NCI-H82 treated with DMSO at 0.1 percent for 48 hours (cell line): ENCODE measurements around the gene TDP1.

Experiments used
- DNase-seq: peaks from one replicate; lab custom pipeline; 2025; ENCODE audit not compliant: unreplicated experiment; lab: John Stamatoyannopoulos, UW

Gene TDP1

DNA sequence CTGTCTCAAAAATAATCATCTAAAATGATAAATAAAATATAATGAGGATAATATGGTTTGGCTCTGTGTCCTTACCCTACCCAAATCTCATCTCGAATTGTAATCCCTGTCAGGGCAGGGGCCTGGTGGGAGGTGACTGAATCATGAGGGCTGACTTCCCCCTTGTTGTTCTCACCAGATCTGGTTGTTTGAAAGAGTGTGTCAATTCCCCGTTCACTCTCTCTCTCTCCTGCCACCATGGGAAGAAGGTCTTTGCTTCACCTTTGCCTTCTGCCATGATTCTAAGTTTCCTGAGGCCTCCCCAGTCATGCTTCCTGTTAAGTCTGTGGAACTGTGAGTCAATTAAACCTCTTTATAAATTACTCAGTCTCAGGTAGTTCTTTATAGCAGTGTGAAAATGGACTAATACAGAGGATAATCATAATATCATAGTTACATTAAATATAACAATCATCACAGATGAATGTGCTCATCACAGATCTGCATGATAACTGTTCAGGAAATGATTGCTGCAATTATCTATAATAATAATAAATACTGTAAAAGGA, 13.8 kb upstream of the TDP1 start:
- DNase-seq = no peak

DNA sequence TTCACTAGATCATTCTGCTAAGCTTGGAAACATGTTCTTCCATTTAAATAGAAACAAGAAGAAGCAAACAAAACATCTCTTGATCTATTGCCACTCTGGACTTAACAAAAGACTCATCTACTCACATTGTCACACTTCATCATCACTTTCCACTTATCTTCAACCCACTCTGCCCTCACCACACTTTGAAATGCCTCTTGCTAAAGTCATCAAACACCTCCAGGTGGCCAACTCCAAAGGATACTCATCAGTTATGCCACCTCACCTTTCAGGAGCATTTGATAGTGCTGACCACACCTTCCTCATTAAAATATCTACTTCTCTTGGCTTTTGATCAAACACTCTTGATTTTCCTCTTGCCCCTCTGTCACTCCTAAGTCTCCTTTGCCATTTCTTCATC, 8.4 kb upstream of the TDP1 start:
- no peak for DNase-seq

DNA sequence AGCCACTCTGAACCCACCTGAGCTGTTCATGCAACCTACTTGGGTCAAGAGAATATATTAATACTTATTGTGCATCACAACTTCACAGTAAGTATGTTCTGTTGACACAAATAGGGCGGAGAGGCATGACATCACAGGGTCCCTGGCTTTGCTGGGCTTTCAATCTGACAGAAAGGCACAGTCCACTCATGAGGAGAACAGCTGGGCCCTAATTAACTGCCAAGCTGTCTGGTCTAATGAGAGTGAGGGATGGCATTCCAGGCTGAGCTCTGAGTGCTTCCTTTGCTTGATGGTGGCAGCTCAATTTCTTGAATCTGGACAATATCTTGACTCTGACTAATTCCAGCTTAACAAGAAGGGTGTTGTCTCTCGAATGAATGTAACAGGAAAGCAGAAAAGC, 3.2 kb upstream of the TDP1 start:
- DNase-seq = no peak

DNA sequence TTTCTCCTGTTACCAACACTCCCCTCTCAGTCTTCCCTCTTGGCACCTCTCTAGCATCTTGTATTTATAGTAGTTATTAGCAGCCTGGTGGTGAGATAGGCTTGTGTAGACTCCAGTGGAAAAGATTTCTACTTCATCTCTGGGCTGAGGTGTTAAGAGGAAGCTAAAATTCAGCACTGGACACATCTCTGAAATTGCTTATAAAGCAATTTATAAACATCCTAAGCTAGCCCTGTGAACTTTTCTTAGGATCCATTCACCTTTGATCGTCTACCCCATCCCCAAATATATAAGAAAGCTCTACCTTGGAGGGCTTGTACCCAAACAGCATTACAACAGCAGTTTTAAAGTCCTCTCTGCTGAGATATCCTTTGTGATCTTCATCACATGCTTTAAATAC, 2.1 kb upstream of the TDP1 start:
- DNase-seq = no peak

DNA sequence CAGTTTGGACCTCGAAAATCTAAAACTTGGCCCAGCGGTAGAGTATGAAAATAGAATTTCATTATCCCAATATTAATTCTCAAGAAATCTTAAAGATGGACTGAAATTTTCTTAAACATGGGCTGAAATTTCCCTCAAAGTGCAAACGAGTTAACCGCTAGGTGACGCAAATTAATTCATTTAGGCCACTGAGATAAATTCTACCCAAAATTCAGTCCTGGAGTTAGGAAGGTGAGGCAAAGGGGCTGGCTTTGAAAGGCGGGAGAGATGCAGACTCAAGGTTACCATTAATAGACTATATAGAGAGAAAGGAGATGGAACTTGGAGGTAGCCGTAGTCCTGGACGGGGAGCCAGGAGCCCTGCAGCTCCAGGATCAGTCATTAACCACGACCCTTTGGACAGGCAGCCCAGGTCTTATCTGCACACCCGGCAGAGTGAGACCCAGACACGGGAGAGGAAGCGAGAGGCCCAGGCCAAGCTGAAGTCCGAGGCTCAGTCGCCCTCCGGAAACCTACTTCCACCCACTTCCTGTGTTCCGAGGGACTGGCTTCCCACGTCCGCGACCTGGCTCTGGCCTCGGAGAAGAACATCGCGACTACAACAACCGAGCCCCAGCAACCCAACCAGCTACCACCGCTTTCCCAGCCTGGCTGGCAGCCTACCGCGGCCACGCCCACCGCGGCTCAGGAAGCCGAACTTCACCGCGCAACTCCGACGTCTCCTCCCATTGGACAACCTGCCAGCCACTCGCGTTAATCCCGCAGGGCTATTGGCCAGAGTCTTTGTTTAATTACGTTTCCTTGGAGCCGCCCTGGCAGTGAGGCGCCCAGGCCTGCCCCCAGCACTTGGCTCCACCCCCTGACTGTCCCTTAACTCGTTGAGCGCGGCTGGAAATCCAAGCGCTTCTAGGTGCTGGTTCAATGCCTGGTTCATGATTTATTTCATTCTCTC, 1.4 kb upstream of the TDP1 start, which contains the start of gene EFCAB11:
EFCAB11 (minus strand) TSS at position 661 of the 952 bp plus-strand sequence; CDS start at position 591, 70 bp downstream.
- DNase-seq = peak; percentile 91

DNA sequence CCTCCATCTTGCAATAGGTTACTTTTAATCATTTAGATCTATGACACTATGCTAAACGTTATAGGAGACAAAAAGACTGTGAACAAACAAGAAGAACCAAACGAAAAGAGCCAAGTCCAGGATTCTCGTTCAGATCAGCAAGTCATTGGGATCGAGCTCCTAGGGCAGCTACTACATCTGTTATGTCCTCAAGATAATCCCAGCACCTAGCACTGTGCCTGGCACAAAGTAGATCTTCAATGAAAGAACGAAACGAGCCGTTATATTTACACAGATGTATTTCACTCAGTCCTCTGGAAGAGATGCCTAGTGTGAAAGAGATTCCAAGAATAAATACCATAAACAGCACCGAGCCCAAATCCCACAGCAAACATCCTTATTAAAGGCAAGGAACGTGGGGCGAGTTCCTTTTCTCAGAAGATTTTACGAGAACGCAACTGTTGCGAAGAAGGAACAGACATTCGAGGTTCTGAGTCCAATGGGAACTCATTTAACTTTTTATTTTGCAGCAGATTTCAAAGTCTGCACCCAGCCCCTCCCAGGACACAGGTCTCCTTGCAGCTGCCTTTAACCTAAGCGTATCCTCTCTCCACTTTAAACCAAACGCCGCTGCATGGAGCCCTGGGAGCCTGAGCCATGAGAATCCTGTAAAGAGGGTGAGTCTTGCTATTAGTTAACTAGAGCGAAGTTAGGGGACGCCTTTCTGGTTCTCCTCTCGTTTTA, 544 bp upstream of the TDP1 start:
- peak; percentile 83 for DNase-seq

DNA sequence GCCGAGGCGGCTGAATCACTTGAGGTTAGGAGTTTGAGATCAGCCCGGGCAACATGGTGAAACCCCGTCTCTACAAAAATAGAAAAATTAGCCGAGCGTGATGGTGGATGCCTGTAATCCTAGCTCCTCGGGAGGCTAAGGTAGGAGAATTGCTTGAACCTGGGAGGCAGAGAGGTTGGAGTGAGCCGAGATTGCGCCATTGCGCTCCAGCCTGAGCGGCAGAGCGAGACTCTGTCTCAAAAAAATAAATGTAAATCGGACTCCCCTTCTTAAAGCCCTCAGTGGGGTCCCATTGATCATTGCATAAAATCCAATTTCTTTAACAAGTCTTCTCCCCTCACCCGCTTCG, 908 bp downstream of the TDP1 start:
- DNase-seq = no peak

DNA sequence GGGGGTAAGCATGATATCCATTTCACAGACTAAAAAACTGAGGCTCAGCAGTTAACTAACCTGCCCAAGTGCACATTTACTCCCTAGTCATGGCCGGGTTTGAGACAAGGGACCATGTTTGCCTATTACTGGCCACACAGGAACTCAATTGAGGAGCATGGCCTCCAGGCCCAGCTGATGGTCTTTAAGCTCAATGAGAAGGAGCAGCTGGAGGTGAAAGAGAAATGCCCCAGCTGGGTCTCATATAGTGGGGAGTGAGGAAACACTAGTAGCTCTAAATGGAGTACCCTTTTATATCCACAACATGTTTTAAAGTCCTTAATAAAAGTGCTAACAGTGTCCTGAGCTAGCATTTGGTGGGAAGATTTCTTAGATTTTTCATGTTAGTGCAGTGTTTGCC, 1.6 kb downstream of the TDP1 start:
- DNase-seq = no peak

DNA sequence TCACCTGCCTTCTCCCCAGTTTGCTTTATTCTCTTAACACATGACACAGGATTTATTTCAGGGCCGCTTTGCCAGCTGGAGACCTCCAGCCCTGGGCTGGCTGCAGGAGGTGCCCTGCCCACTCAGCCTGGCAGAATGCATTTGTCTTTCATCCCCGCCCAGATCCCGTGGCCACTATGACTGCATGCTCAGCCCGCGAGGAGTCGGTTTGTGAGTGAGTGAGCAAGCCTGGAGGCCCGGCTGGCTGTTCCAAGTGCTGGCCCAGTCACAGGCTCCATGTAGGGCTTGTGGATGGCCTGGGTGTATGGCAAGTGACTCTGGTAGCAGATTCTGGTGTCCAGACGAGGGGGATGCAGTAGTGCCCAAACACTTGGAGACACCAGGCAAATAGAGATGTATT, 2.1 kb downstream of the TDP1 start:
- no peak for DNase-seq

DNA sequence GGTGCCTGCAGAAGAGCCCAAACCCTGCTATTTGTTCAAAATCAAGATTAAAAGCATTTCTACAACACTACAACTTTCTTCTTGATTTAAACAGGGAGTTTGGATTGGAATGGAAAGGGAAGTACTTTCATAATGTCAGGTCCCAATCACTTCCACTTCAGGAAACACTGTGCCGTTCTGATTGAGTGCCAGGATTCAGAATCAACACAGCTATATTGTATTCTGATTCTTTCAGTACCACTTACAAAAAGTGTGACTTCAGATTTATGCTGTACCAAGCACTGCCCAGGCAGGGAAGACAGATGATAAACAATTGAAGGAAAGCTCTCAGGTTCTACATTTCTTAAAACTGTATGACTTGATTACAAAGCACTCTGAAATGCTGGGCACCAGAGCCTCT, 3.2 kb downstream of the TDP1 start:
- no peak for DNase-seq

DNA sequence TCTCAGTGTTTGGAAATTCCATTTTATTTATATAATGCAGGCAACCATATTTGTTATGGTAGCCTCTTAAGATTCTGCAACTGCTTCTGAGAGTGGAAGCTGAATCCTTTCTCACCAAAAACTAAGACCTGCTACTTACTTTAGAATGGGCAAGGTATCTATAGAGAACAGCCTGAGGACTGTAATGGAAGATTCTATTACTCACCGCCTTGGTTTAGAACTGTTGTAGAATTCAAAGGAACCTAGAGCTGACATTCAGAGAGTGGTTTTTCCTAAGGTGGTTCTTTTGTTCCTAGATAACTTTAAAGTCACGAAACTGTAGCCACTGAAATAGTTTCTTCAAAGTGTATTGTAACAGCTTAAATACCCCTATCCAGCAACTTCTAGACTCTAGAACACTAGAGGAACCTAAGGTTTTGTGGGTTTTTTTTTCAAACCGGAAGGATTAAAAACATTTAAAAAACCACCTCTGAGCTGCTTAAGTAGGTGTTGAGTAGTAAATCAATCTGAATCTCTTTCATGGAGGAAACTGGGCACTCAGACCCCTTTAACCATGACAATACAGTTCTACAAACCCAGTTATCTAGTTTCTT, 4.2 kb downstream of the TDP1 start:
- DNase-seq = no peak

DNA sequence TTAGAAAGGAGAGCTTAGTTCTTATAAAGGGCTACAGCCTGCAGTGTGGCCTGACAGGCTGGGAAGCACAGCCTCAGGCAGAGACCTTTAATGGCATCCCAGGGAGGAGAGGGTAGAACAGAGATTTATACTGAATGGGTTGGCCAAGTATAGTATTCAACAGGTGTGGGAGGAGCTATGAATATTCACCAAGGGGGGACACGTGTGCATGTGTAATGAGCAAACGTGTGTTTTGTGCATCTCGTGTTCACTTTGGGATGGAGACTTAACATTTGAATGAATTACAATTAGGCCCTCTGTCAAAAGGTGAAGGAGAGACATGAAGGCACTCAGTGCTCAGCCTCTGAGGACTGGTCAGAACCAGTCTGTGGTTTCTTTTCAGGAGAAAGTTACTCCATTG, 5.2 kb downstream of the TDP1 start:
- no peak for DNase-seq

DNA sequence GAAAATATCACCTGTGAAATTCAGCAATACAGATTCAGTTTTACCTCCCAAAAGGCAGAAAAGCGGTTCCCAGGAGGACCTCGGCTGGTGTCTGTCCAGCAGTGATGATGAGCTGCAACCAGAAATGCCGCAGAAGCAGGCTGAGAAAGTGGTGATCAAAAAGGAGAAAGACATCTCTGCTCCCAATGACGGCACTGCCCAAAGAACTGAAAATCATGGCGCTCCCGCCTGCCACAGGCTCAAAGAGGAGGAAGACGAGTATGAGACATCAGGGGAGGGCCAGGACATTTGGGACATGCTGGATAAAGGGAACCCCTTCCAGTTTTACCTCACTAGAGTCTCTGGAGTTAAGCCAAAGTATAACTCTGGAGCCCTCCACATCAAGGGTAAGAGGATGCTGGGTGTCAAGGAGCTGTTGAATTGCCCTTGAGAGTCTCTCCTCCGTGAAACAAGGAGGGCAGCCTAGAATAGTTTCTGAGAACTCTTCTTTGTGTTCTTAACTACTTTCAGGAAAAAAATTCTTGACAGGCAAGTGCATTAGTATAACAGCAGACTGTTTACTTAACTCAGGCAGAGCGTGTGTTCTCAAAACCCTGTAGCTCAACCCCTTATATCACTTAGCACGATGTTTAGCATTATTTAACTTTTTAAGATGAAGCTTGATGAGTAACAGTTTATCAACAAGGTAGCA, 7.7 kb downstream of the TDP1 start:
- DNase-seq = no peak

DNA sequence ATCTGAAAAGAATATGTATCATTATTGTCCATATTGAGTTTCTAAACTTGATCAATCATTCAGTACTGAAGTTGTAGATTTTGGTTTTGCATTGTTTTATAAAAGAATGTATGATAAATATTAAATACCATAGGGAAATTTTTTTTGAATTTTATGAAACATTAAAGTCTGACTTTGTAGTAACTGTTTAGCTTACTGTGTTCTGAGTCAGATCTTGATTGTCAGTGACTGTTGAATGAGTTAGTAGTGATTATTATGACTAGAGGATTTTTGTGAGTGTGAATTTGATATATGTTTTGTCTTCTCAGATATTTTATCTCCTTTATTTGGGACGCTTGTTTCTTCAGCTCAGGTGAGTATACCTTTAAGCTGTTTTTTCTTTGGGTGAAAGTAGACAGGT, 10.1 kb downstream of the TDP1 start:
- no peak for DNase-seq

DNA sequence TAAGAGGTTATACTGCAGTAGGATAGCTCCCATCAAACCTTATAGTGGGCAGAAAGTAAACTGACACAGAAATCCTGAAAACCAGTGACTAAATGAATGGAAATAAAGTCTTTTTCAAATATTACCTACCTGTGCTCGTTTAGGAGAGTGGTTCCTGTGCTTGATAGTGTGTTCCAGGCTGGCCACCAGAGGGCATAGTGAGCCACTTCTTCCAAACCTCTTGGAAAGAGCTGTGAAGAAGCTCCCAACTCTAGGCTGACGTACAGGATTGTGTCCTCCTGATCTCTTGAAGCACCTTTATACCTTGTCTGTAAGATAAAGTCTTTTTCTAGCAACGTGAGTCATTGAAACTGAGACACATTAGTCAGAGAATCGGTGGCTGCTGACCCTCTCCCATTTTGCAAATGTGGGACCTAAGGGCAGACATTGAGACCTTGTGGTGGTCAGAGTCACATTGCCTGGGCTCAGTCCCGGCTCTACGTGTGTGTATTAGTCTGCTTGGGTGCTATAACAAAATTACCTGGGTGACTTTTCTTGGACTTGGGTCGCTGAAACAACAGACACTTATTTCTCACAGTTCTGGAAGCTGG, 17.6 kb downstream of the TDP1 start:
- DNase-seq = peak; percentile 30

DNA sequence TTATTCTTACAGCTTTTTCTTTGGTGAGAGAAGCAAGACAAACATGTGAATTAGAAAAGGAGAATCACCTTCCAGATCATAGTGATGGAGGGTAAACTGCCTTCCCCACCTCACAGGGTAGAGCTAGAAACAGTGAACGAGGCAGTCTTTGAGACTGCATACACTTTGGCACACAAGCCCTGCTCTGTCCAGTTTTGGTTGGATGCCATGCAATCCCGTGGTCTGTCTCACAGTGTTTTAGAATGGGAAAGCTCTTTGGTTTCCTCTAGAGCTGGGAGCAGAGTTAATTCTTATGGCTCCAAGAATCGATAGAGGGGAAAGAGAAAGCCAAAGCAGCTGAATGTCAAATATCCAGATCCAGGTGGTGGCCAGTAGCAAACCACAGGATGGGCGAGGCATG, 21.9 kb downstream of the TDP1 start:
- DNase-seq = no peak

DNA sequence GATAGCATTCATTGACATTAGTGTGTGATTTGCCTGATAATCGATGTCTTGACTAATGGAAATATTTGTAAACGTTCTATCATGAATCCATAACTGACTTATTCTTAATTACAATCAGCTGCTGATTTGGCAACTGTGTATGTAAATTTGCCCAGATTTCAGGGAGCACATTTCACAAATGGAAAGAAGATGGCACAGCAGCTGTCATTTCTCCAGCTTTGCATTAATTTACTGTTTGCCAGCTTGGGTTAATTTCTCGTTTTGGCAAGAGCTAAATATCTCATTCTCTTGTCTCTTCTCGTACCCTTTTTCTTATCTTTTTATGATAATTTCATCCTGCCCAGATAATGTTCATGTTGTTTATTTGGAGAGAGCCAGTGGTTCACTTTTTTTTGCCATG, 22.9 kb downstream of the TDP1 start:
- no peak for DNase-seq

DNA sequence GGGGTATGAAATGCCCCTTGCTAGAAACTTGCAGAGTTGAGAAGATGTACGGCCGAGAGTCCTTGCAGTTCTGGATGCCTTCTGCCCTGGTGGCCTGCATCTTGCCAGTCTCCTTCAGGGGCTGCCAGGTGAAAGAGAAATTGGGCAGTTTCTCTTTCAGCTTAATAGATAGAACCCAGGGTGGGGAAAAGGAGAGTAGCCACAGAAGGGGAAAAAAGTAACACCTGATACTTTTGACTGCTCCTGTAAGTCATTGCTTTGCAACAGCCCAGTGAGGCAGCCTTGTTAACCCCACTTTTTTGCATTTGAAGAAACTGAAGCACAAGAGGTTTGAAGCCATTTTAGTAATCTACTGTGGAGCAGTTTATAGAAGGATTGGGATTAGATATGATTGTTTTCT, 27.6 kb downstream of the TDP1 start:
- DNase-seq = no peak

DNA sequence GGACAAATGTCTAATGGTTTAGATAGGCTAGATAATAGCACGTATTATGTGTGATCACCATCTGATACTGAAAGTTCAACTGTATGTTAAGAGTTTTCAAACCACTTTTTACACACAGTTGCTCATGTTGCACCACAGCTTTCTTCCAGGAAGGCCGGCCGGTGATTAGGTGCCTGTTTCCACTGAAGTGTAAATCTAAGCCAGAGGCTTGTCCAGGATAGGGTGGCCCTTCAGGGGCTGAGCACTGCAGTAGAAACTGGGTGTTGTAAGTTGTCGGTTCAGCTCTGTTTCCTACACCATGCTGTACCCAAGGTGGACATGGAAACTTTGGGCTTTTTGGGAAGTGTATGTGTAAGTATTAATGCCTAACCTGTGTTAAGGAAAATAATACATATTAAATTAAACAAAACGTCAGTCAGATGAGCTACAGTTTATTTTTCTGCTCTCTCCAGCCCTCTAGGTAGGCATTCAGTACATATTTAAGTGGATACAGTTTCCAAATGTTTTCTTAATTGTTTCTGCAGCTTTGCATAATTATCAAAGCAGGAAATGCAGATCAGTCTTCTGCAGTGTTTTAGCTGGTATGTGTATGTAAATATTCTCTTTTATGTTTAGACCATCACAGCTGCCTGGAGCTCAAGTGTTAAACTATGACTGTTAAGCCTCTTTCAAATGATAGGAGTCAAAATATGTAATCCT, 30.9 kb downstream of the TDP1 start:
- DNase-seq = no peak

DNA sequence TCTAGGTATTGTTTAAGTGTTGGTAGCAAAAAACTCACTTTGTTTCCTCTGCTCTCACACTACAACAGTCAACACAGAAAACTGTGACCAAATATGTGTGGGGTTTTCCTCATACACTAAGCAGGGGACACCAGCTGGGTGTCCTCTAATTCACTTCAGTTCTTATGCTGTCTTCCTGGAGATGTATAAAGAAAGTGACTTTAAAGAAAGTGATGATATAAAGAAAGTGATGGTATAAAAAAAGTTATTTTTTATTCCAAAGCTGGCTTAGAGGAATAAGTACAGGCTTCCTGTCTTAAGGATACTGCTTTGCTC, 31.4 kb downstream of the TDP1 start:
- no peak for DNase-seq
